GM12878 (cell line): ENCODE measurements around the gene ARL3. TPM values are rescaled to one million over a fixed set of nuclear protein-coding genes. Genes with fewer than 3 reads are reported as not detected.
A peak's percentile ranks its signal among the peaks of the same experiment; 100 is the strongest.

ENCODE experiments used
- ATAC-seq: fragments of 200-7000 bp; cut with Tn5 transposase; 3 replicates; pipeline ENCODE4 v1.9.1; 2020; ENCODE audit warnings: mild to moderate bottlenecking, moderate library complexity
- BruUV-seq: library from RNA; stranded (reverse); fragments of 400-500 nt; replicated peaks from 2 replicates; lab custom pipeline; 2021; lab: Mats Ljungman, UMichigan
- CTCF ChIA-PET: fragments of 300-600 bp; sonication (Branson Sonifier 250); formaldehyde crosslinking; extraction: SDS; loops from one replicate; lab custom pipeline; 2021; ENCODE audit warnings: inconsistent platforms; lab: Yijun Ruan, JAX
- POLR2A ChIA-PET: fragments of 350-600 bp; formaldehyde crosslinking; extraction: SDS; loops from one replicate; lab custom pipeline; 2021; ENCODE audit warnings: inconsistent platforms; lab: Charles Lee
- RAD21 ChIA-PET: fragments of 300-600 bp; sonication (Branson Sonifier 250); formaldehyde crosslinking; loops from one replicate; lab custom pipeline; 2023; ENCODE audit warnings: antibody characterized with exemption; ENCODE audit not compliant: unreplicated experiment; lab: Charles Lee
- SMC1A ChIA-PET: fragments of 300-600 bp; sonication (Branson Sonifier 250); formaldehyde crosslinking; loops from one replicate; lab custom pipeline; 2023; ENCODE audit not compliant: unreplicated experiment, uncharacterized antibody; lab: Charles Lee
- DNase-seq: peaks from one replicate; pipeline ENCODE4 v3.0.0-alpha.2; 2011; ENCODE audit warnings: low read depth, low spot score
- FAIRE-seq: peaks from 3 replicates; lab custom pipeline; 2011; peaks lifted over from hg19 to GRCh38; lab: Jason Lieb, UNC
- H2AFZ ChIP-seq: 2 replicates; pipeline ENCODE4 v1.6.0; 2011; ENCODE audit warnings: low read depth, low read length, control low read depth; ENCODE audit not compliant: control insufficient read depth
- H3K27ac ChIP-seq: 2 replicates; pipeline ENCODE4 v1.5.1; 2011; ENCODE audit warnings: control low read depth; ENCODE audit not compliant: control insufficient read depth, insufficient read depth
- H3K27me3 ChIP-seq, 2 experiments: replicated peaks in 1 of 2; 2 replicates each; pipeline versions ENCODE4 v1.6.0 to v1.6.1; 2011; ENCODE audit warnings: low read length in 1 of 2; ENCODE audit not compliant: control insufficient read depth in 2 of 2, insufficient read depth in 2 of 2
- H3K36me3 ChIP-seq, 2 experiments: 2 replicates each; pipeline ENCODE4 v1.5.1; 2011; ENCODE audit warnings: low read length in 1 of 2; ENCODE audit not compliant: control insufficient read depth in 2 of 2, insufficient read depth in 2 of 2
- H3K4me1 ChIP-seq: 2 replicates; pipeline ENCODE4 v1.6.1; 2011; ENCODE audit warnings: mild to moderate bottlenecking, low read length, moderate library complexity, mixed read lengths; ENCODE audit not compliant: control insufficient read depth, insufficient read depth
- H3K4me2 ChIP-seq: 2 replicates; pipeline ENCODE4 v1.6.0; 2011; ENCODE audit warnings: control low read depth; ENCODE audit not compliant: control insufficient read depth, insufficient read depth
- H3K4me3 ChIP-seq: fragments of 200-600 bp; sonication (generic); 2 replicates; pipeline ENCODE4 v1.5.1; 2016
- H3K79me2 ChIP-seq: 2 replicates; pipeline ENCODE4 v1.6.0; 2011; ENCODE audit warnings: low read length; ENCODE audit not compliant: control insufficient read depth, insufficient read depth
- H3K9ac ChIP-seq: 2 replicates; pipeline ENCODE4 v1.8.0; 2011; ENCODE audit warnings: low read length, control low read depth, mixed read lengths; ENCODE audit not compliant: control insufficient read depth, insufficient read depth
- H3K9me3 ChIP-seq: replicated peaks from 3 replicates; pipeline ENCODE4 v1.5.1; 2011; ENCODE audit warnings: mild to moderate bottlenecking, low read length; ENCODE audit not compliant: control insufficient read depth, insufficient read depth
- H4K20me1 ChIP-seq: 2 replicates; pipeline ENCODE4 v1.6.0; 2011; ENCODE audit not compliant: control insufficient read depth, insufficient read depth
- BCL11A ChIP-seq: IDR thresholded peaks from 2 replicates; pipeline ENCODE4 v1.6.1; 2011; ENCODE audit warnings: low read depth, low read length
- EGR1 ChIP-seq, 2 experiments: IDR thresholded peaks; 1 replicate in 1 of 2; 2 replicates in 1 of 2; pipeline ENCODE4 v1.6.1; 2011 to 2012; ENCODE audit warnings: low read depth in 2 of 2, low read length in 2 of 2, borderline replicate concordance in 1 of 2, mild to moderate bottlenecking in 1 of 2, moderate library complexity in 1 of 2
- GABPA ChIP-seq: IDR thresholded peaks from 2 replicates; pipeline ENCODE4 v1.6.1; 2014; ENCODE audit warnings: antibody characterized with exemption, low read depth, mild to moderate bottlenecking, inconsistent platforms
- HSF1 ChIP-seq: fragments of 150-350 bp; IDR thresholded peaks from 2 replicates; pipeline ENCODE4 v1.6.1; 2014; ENCODE audit warnings: mild to moderate bottlenecking, low read depth, low read length
- IKZF1 ChIP-seq: fragments of 450-650 bp; conservative IDR thresholded peaks from 2 replicates; pipeline ENCODE4 v1.6.1; 2017; ENCODE audit warnings: antibody characterized with exemption, mild to moderate bottlenecking
- REST ChIP-seq: IDR thresholded peaks from 2 replicates; pipeline ENCODE4 v1.6.1; 2012; ENCODE audit warnings: mild to moderate bottlenecking, low read depth, low read length
- ZSCAN29 ChIP-seq: fragments of 450-650 bp; IDR thresholded peaks from 2 replicates; pipeline ENCODE4 v1.6.1; 2017; ENCODE audit warnings: mild to moderate bottlenecking, moderate library complexity
- WGBS: methylation state at CpG from one replicate; pipeline ENCODE4 v1.1.6; 2016; ENCODE audit warnings: low lambda C conversion rate; ENCODE audit not compliant: insufficient replicate concordance, insufficient coverage; ENCODE audit errors: missing lambda C conversion rate; 5-methylcytosine and 5-hydroxymethylcytosine counted together
- in situ Hi-C: fragments of 300-500 bp; cut with MboI; formaldehyde crosslinking; loops from 9 replicates; pipeline ENCODE4 v1.14.3; 2018; ENCODE audit warnings: mixed read lengths
- intact Hi-C: fragments of 100-400 bp; cut with micrococcal nuclease; formaldehyde crosslinking; loops from one replicate; pipeline ENCODE4 v1.14.2; 2022; ENCODE audit not compliant: unreplicated experiment
- polyA plus RNA-seq, 11 experiments: library from polyadenylated mRNA; depleted of rRNA in 4 of 11; unstranded in 6 of 11; stranded (reverse) in 5 of 11; fragments of >200 nt; fragmentation: Nextera tagmentation in 4 of 11; fragmentation: Illumina TruSeq in 1 of 11; extraction: Ambion mirVana in 4 of 11; extraction: Trizol in 1 of 11; gene quantifications; 1 replicate in 1 of 11; 2 replicates in 10 of 11; pipeline versions ENCODE4 v1.2.1 to v1.2.3, GENCODE V29; 2011 to 2016; ENCODE audit warnings: inconsistent platforms in 2 of 11, missing spikeins in 2 of 11, low read depth in 1 of 11
- total RNA-seq, 4 experiments: library from RNA; depleted of rRNA in 3 of 4; stranded (reverse); fragments of >200 nt in 3 of 4; fragmentation: Illumina TruSeq in 1 of 4; extraction: Trizol in 1 of 4; gene quantifications; 2 replicates each; pipeline versions ENCODE4 v1.2.1 to v1.2.3, GENCODE V29; 2013 to 2021

The ARL3 gene
- total and polyA plus RNA-seq, 10 of the 15 experiments (the other 5 are each of a cell fraction or from before 2014, with no cell fraction given) = 4.9 to 26.1 (median 11.0) TPM

- RAD21 ChIA-PET = interaction anchor here (0.6 to 2.1 kb wide), 11 partner anchors 10 to 746 kb away, joined by 3 to 11 read pairs (median 6); partner anchors contain the start of genes ARL3 and SFXN2
- H2AFZ ChIP-seq = peak overlapping the region; percentile 95; the same call in 1 of the 2 replicates
- TF ChIP-seq EGR1 (IDR thresholded peaks at IDR 0.05; ENCODE audit: borderline replicate concordance in 1 of 2, low read depth in 2 of 2, low read length in 2 of 2) = no peak
- no peak for TF ChIP-seq BCL11A
- TF ChIP-seq ZSCAN29 = no peak
- TF ChIP-seq REST = no peak
- TF ChIP-seq GABPA = no peak
- TF ChIP-seq IKZF1 = no peak
- TF ChIP-seq HSF1 = no peak
- TF ChIP-seq, all 136 proteins: peak for 0
- BruUV-seq = TSS peak; percentile 88
- DNase-seq (no peak), FAIRE-seq (no peak), ATAC-seq (no peak)
- ChIA-PET CTCF (interaction anchor here (1.1 to 1.8 kb wide), 5 partner anchors 26 to 72 kb away, joined by 3 to 9 read pairs (median 4); no protein-coding TSS in a partner anchor), POLR2A (interaction anchor here (0.9 to 3.6 kb wide), 13 partner anchors 10 to 246 kb away, joined by 3 to 38 read pairs (median 4); partner anchors contain the start of genes ACTR1A, ARL3, NFKB2 and SFXN2), SMC1A (interaction anchor here (0.7 to 2.2 kb wide), 5 partner anchors 34 to 221 kb away, joined by 3 to 6 read pairs (median 4); partner anchors contain the start of gene FBXL15)
- H3K36me3 ChIP-seq = no peaks in the 10 kb centered on the region
- H3K27me3 ChIP-seq = no peaks in the 10 kb centered on the region
- WGBS = 32% methylated on average over 7 of the region's 7 CpGs
- in situ Hi-C loops (no loop called here), intact Hi-C loops (loop anchor here (10.0 kb wide), 2 partner anchors 247 to 553 kb away; partner anchors contain the start of genes NFKB2 and NT5C2)
- no peaks in the 10 kb centered on the region; the same call in 1 of the 2 replicates for H3K4me1 ChIP-seq
- H3K9me3 ChIP-seq = no peaks in the 10 kb centered on the region
- H3K79me2 ChIP-seq = peaks cover 40% of the 10 kb centered on the region
- H3K27ac ChIP-seq = peak overlapping the region; percentile 65; the same call in 1 of the 2 replicates
- peak overlapping the region; percentile 76 for H3K4me2 ChIP-seq
- peak overlapping the region; percentile 70 for H3K4me3 ChIP-seq
- no peaks in the 10 kb centered on the region for H4K20me1 ChIP-seq
- H3K9ac ChIP-seq = peak overlapping the region; percentile 61; the same call in 1 of the 2 replicates
These were observed 72.8 kb downstream of the ARL3 start for GRCh38 chr10:102641402-102641801.
